ENCODE measurements around the gene FBXW8. TPM values are rescaled to one million over a fixed set of nuclear protein-coding genes. Genes with fewer than 3 reads are reported as not detected.
A peak's percentile ranks its signal among the peaks of the same experiment; 100 is the strongest.

The FBXW8 gene
- total and polyA plus RNA-seq, 2 donors = 8.6 to 15.6 TPM

DNA sequence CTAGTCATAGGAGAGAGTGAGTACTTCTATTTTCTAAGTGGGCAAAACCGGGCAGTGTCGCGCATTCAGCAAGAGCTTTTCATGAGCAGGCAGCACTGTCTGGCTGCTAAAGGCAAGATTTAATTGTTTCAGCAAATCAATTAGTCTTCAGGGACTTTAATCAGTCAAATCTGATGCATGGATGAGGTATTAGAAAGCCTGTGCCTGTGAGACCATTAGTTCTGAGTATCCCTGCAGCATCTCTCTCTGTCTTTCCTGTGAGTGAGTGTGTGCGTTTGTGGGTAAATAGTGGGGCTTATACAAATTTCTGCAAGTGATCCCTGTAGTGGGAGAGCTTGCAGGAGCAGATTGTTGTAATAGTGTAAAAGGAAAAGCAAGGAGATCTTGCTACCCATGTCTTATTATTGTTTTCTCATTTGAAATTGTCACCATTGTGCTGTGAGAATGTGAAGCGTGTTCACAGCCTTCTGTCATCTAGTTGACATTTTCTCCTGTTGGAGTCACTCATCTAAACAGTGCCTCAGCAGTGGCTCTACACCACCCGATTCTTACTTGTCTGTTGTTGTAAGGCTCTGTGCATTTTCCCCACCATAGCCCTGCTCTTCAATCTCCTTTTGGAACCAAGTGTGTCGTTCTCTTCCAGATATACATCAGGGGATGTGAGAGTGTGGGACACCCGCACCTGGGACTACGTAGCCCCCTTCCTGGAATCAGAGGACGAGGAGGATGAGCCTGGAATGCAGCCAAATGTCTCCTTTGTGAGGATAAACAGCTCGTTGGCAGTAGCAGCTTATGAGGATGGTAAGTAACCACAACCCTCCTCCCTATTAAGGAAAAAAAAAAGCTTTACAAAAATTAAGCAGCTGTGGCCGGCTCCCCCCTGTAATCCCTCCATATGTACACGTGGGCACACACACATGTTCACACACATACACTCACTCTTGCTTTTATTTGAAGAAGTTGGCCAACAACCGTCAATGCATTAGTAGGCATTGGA is 53.6 kb downstream of the FBXW8 start:
- Histone ChIP-seq H3K4me1 (ENCODE audit: insufficient read depth) (no peaks in the 10 kb centered on the region), H3K27ac (ENCODE audit: low read depth) (no peak overlapping the region), H3K4me3 (ENCODE audit: low read depth, low read length) (no peak overlapping the region), H3K36me3 (ENCODE audit: insufficient read depth) (no peaks in the 10 kb centered on the region)
- DNase-seq (ENCODE audit: extremely low spot score) = no peak
- 58% methylated on average over 14 of the region's 14 CpGs for WGBS

DNA sequence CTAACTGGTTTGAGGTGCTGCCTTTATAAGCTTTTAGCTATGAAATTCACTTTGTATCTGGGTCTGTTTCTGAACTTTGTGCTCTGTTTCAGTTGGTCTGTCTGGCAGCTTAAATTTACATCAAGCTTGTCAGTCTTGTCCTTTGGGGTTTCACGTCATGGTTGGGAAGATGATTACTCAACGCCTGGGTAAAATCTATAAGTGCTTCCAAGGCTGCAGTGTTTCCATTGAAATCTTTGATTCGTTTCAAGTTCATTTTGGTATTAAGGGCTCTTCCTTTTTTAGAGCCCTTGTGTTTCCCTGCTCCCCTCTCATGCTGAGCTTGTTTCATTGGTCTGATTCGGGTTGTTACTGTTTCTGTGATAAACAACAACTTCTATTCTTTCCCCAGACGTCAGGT is 58.2 kb downstream of the FBXW8 start:
- Histone ChIP-seq H3K4me3 (ENCODE audit: low read depth, low read length) (no peak overlapping the region), H3K4me1 (ENCODE audit: insufficient read depth) (no peaks in the 10 kb centered on the region), H3K36me3 (ENCODE audit: insufficient read depth) (no peaks in the 10 kb centered on the region), H3K27ac (ENCODE audit: low read depth) (no peak overlapping the region)
- WGBS = 90% methylated on average over 5 of the region's 5 CpGs
- no peak for DNase-seq (ENCODE audit: extremely low spot score)

DNA sequence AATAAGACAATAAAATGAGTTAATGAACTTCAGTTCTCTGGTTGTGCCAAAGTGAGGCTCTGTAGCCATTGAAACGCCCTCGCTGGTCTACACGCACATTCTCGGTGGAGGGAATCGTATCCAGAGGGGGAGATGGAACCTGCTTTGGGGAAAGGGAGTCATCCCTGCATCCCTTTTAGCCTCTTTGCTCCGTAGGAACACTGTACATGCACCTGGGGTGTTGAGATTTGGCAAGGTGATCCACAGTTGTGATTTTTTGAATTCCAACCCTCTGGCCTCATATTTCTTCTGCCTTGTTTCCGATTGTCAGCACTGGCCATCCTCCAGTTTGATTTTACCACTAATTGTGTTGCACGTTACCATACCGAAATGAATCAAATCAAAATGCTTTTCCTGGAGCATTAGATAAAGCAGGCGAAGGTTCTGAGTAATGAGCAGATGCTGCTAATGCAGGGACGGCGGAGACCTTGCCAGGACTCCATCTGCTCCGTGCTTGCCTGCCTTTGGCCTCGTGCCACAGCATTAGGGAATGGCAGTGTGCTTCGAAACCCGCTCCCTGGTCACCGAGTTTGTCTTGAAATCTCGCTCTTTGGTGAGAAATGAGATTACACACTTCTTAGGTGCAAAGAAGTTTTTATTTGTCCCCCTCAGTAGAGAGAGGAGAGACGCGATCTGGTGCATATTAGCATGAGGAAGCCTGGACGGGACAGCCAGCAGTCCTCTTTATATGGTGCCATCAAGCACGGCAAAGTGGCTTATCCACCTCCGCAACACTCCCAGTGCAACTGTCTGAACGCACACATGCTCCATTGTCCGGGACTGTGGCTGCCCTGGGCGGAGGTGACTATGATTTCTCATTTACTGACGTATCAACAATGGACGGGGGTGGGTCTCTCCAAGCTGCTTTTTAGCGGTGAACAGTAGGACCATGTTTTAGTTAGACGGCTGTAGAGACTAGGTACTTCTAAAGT is 59.1 kb downstream of the FBXW8 start:
- no peaks in the 10 kb centered on the region for H3K4me1 ChIP-seq (ENCODE audit: insufficient read depth)
- peak; percentile 59 for DNase-seq (ENCODE audit: extremely low spot score)
- H3K36me3 ChIP-seq (ENCODE audit: insufficient read depth) = no peaks in the 10 kb centered on the region
- H3K27ac ChIP-seq (ENCODE audit: low read depth) = no peak overlapping the region
- WGBS = 69% methylated on average over 30 of the region's 30 CpGs
- no peak overlapping the region for H3K4me3 ChIP-seq (ENCODE audit: low read depth, low read length)

DNA sequence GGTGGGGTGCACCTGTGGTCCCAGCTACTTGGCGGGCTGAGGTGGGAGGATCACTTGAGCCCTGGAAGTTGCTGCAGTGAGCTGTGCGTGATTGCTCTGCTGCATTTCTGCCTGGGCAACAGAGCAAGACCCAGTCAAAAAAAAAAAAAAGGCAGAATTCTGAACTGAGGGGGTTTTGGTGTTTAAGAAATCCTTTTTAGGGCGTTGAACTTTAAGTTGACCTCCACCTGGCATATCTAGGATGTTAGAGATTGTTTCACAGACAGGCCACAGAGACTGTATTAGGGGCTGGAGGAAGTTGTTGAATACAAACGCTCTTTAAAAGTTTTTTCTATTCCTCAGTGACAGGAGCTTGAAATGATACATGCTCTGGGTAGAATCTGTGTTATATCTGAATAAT is 60.5 kb downstream of the FBXW8 start:
- no peaks in the 10 kb centered on the region for H3K4me1 ChIP-seq (ENCODE audit: insufficient read depth)
- H3K36me3 ChIP-seq (ENCODE audit: insufficient read depth) = no peaks in the 10 kb centered on the region
- H3K4me3 ChIP-seq (ENCODE audit: low read depth, low read length) = no peak overlapping the region
- no peak for DNase-seq (ENCODE audit: extremely low spot score)
- WGBS = 93% methylated on average over 4 of the region's 4 CpGs
- no peak overlapping the region for H3K27ac ChIP-seq (ENCODE audit: low read depth)

DNA sequence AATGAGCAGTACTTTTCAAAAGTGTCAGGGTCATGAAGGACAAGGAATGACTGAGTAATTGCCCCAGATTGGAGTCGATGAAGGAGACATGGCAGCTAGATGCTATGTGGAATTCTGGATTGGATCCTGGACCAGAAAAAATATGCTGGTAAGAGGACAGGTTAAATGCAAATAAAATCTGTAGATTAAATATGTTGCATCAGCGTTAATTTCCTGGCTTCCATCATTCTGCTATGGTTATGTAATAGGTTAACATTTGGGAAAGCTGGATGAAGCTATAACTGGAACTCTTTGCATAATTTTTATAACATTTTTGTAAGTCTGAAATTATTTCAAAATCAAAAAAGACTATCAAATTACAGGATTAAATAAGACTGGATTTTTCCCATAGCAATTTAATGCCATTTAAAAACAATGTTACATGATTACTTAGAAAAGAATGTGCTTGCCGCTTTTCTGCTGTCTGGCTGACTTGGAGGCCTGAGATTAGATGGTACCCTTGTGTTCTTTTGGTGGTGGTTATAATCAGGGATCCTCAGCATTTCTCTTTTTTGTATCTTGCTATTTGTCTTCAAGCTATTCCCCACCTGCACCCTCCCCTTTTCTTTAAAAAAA is 65.1 kb downstream of the FBXW8 start:
- DNase-seq (ENCODE audit: extremely low spot score) = no peak
- Histone ChIP-seq H3K4me3 (ENCODE audit: low read depth, low read length) (no peak overlapping the region), H3K27ac (ENCODE audit: low read depth) (no peak overlapping the region), H3K4me1 (ENCODE audit: insufficient read depth) (no peaks in the 10 kb centered on the region), H3K36me3 (ENCODE audit: insufficient read depth) (no peaks in the 10 kb centered on the region)
- whole genome bisulfite sequencing = 83% methylated on average over 3 of the region's 3 CpGs

DNA sequence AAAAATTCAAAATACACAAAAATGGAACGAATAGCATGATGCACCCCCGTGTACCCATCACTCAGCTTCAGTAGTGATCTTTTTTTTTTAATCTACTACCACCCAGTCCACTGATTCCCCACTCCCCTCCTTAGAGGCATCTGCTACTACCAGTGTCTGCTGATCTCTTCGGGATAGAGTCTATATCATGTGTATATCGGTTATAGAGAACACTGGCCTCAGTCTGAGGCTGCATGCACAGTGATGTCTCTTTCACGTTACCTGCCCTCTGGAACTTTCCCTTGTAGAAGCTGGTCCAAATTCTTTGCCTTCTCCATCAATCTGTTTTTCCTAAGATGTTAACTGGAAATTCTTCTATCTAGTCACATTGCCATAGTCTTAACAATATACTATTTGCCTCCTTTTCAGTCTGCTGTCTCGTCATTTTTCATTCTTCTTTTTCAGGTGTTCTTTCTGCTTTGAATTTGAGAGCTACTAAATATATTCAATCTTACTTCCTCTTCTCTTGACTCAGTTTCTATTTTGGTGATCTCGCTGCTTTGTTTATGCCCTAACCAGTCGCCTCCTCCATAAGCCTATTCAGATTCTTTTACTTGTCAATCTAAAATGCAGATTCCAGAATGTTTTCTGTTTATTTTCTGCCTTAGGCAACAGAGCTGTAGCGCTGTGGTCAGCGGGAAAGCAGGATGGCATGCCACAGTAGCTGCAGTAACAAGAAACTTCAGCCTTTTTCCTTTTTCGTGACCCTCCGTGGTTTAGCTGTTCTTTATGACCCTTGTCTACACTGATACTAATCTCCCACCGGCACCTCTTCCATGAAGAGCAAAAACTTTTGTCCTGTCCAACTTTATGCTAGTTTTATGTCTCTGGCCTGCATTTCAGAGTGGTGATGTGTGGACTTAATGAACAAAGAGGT is 67.0 kb downstream of the FBXW8 start:
- 84% methylated on average over 13 of the region's 13 CpGs for WGBS

DNA sequence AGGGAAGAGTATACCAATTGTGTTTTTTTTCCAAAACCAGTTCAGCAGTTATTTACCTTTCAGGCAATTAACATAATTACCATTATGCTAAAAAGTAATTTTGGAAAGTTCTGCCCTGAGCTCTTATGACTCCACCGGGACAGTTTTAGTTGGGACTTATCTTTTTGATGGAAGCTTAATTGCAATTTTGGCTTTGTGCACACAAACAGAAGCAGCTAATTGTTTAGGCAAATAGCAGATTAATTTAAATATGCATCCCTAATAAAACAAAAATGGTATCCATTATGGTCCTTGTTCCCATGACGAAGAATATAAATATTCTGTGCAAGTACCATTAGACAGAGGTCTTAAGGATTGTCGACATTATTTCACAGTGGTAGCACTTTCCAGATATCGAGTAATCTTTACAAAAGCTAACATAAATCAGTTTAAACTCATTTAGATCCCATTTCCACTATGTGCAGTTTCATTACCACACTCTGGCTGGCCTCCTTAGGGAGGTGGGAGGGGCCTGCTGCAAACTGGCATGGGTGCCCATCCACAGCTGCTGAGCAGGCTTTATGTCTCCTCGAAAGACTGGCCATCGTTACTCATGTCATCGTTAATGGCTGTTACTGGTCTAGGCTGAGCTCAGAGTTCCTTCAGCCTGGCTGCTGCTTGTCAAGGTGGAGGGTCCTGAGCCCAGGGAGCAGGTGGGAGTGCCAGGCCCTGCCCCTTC is 68.2 kb downstream of the FBXW8 start:
- 85% methylated on average over 7 of the region's 7 CpGs for WGBS
- no peaks in the 10 kb centered on the region for H3K36me3 ChIP-seq (ENCODE audit: insufficient read depth)
- no peaks in the 10 kb centered on the region for H3K4me1 ChIP-seq (ENCODE audit: insufficient read depth)
- no peak overlapping the region for H3K27ac ChIP-seq (ENCODE audit: low read depth)
- no peak for DNase-seq (ENCODE audit: extremely low spot score)
- H3K4me3 ChIP-seq (ENCODE audit: low read depth, low read length) = no peak overlapping the region

More for the DNA sequence above, 67.0 kb downstream of the FBXW8 start:
- H3K36me3 ChIP-seq (ENCODE audit: insufficient read depth) = no peaks in the 10 kb centered on the region
- DNase-seq (ENCODE audit: extremely low spot score) = no peak
- H3K27ac ChIP-seq (ENCODE audit: low read depth) = no peak overlapping the region
- H3K4me3 ChIP-seq (ENCODE audit: low read depth, low read length) = no peak overlapping the region
- H3K4me1 ChIP-seq (ENCODE audit: insufficient read depth) = no peaks in the 10 kb centered on the region

DNA sequence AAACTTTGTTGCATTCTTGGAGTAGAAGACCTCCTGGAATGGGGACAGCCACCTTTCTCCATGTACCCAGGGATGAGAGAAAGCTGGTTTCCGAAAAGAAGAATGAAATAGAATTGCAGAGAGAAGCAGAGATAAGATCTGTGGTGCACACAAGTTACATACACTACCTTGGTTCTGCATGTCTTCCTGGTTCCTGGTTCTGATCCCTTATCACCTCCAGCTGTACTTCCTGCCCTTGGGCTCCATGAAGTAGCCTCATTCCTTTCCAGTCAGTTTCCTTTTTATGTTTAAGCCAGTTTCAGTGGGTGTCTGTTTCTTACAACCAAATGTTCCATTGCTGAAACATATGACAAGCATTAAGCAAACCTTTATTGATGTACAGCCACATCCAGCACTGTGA is 69.3 kb downstream of the FBXW8 start:
- no peak for DNase-seq (ENCODE audit: extremely low spot score)
- no peak overlapping the region for H3K27ac ChIP-seq (ENCODE audit: low read depth)
- no peak overlapping the region for H3K4me3 ChIP-seq (ENCODE audit: low read depth, low read length)
- no peaks in the 10 kb centered on the region for H3K36me3 ChIP-seq (ENCODE audit: insufficient read depth)
- 93% methylated on average over 1 of the region's 1 CpG for WGBS
- H3K4me1 ChIP-seq (ENCODE audit: insufficient read depth) = no peaks in the 10 kb centered on the region

DNA sequence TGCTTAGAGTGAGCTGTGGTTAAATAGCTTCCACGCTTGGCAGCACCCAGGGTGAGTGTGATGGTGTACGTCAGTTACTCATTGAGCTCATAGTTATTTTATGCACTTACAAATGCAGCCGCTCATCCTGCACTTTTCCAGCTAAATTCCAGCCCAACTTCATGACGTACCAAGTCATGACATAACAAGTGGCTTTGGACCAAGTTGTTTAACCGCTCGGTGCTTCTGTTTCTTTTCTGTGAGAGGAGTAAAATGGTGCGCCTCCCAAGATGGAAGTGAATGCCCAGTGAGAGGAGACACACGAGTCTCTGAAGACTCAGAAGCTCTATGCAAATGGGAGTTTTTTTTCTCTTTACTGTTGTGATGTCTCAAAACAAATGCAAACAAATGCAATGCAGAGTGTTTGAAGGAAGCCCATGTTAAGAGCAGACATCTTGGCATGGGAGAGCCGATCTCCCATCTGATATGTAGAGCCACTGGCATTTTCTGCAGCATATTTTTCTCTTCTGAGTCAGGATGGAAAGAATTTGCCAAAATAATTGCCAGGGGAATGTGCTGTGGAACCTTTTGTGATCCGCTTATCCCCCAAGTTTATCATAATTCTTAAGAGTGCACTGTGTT is 72.2 kb downstream of the FBXW8 start:
- Histone ChIP-seq H3K4me1 (ENCODE audit: insufficient read depth) (no peaks in the 10 kb centered on the region), H3K4me3 (ENCODE audit: low read depth, low read length) (no peak overlapping the region), H3K27ac (ENCODE audit: low read depth) (no peak overlapping the region), H3K36me3 (ENCODE audit: insufficient read depth) (no peaks in the 10 kb centered on the region)
- no peak for DNase-seq (ENCODE audit: extremely low spot score)
- WGBS = 45% methylated on average over 10 of the region's 10 CpGs

DNA sequence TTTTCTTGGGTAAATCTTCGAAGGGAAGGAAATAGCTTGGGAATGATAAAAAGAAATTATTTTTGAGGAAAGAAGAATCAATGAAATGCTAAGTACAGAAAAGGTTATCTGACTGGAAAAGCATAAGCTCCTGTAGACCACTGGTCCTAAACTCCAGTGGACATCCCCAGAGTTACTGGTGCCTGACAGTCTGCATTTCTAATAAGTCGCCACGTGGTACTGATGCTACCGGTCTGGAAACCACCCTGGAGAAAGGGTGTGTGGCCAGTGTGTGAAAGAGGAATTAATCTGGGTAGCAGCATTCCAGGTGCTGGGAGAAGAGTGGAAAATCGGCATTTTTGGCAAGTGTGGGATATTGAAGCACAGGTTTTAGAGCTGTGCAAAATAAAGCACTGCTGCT is 73.3 kb downstream of the FBXW8 start:
- Histone ChIP-seq H3K36me3 (ENCODE audit: insufficient read depth) (no peaks in the 10 kb centered on the region), H3K4me1 (ENCODE audit: insufficient read depth) (no peaks in the 10 kb centered on the region), H3K27ac (ENCODE audit: low read depth) (no peak overlapping the region), H3K4me3 (ENCODE audit: low read depth, low read length) (no peak overlapping the region)
- DNase-seq (ENCODE audit: extremely low spot score) = no peak
- 76% methylated on average over 5 of the region's 5 CpGs for WGBS

DNA sequence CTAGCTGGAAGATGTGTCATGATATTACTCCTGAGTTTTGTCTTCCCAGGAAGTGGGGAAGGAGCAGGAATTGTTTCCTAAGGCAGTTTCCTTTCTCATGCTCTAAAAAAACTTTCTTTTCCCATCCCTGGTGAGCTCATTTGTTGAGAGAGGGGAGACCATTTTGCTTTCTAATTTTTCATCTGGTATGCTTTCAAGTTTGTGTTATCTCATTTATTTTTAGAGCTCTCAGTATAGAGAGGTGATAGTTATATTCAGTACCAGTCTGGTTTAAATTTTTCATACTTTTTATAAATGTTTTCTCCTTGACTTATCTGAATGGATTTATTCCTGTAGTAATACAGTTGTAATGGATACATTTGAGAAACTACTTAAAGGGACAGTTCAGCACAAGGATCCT is 79.6 kb downstream of the FBXW8 start:
- Histone ChIP-seq H3K4me1 (ENCODE audit: insufficient read depth) (no peaks in the 10 kb centered on the region), H3K36me3 (ENCODE audit: insufficient read depth) (no peaks in the 10 kb centered on the region), H3K27ac (ENCODE audit: low read depth) (no peak overlapping the region), H3K4me3 (ENCODE audit: low read depth, low read length) (no peak overlapping the region)
- DNase-seq (ENCODE audit: extremely low spot score) = no peak
